ENCODE results near the gene KRT40.

The KRT40 gene

GRCh38 chr17:40966848-40967247 is 17.3 kb downstream of the KRT40 start, which contains the start of gene KRT39:
KRT39 (minus strand) TSS chr17:40966948; CDS start chr17:40966856, 92 bp downstream.
- no peak for DNase-seq (ENCODE audit: low read depth)
- H3K4me3 ChIP-seq (ENCODE audit: low read length): no peak within 1 kb of the TSS
- TF ChIP-seq CTCF (conservative IDR thresholded peaks at IDR 0.05; ENCODE audit: low read depth, low read length): no peak

GRCh38 chr17:40963838-40964237 is 20.3 kb downstream of the KRT40 start:
- DNase-seq (ENCODE audit: low read depth): no peak
- H3K4me3 ChIP-seq (ENCODE audit: low read length): no peak overlapping the region
- peak; percentile 82 for TF ChIP-seq CTCF (conservative IDR thresholded peaks at IDR 0.05; ENCODE audit: low read depth, low read length)

GRCh38 chr17:40962059-40962561 is 22.0 kb downstream of the KRT40 start:
- no peak for TF ChIP-seq CTCF (conservative IDR thresholded peaks at IDR 0.05; ENCODE audit: low read depth, low read length)
- no peak for DNase-seq (ENCODE audit: low read depth)
- no peak overlapping the region for H3K4me3 ChIP-seq (ENCODE audit: low read length)

- TF ChIP-seq CTCF (conservative IDR thresholded peaks at IDR 0.05; ENCODE audit: low read depth, low read length): no peak
- no peak overlapping the region for H3K4me3 ChIP-seq (ENCODE audit: low read length)
- DNase-seq (ENCODE audit: low read depth): no peak
Observed at GRCh38 chr17:40961591-40961990, 22.5 kb downstream of the KRT40 start.

- TF ChIP-seq CTCF (conservative IDR thresholded peaks at IDR 0.05; ENCODE audit: low read depth, low read length): no peak
- no peak overlapping the region for H3K4me3 ChIP-seq (ENCODE audit: low read length)
- no peak for DNase-seq (ENCODE audit: low read depth)
Observed at GRCh38 chr17:40960144-40960543, 24.0 kb downstream of the KRT40 start.

- TF ChIP-seq CTCF (conservative IDR thresholded peaks at IDR 0.05; ENCODE audit: low read depth, low read length): no peak
- no peak overlapping the region for H3K4me3 ChIP-seq (ENCODE audit: low read length)
- no peak for DNase-seq (ENCODE audit: low read depth)
Observed at GRCh38 chr17:40958086-40958953, 25.8 kb downstream of the KRT40 start.
